WI38 (cell line): Measurements from ENCODE around the gene EIF5.

ENCODE experiments used
- H3K4me3 ChIP-seq: 2 replicates; pipeline ENCODE4 v1.5.1; 2011; ENCODE audit warnings: low read depth, mild to moderate bottlenecking, control low read depth, low read length
- CTCF ChIP-seq: IDR thresholded peaks from 2 replicates; pipeline ENCODE4 v1.5.1; 2012; ENCODE audit warnings: low read depth, mild to moderate bottlenecking, control low read depth, low read length

The EIF5 gene

DNA sequence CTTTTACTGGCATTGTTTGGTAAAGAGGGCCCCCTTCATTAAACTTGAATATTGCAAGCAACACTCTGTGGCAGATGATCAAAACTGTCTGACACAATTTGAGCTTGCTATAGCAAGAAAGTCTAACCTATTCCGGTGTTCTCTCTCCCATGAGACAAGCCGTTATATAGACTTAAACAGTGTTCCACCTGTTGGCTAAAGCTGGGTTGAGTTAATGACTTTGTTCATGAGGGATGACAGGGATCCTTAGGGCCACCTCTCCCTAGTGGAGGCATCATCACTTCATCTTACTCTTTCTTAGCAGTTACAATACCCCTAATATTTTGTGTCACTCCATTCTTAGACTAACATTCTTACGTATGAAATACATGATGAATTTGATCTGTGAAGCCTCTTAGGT lies 3.8 kb downstream of the EIF5 start:
- TF ChIP-seq CTCF: no peak
- H3K4me3 ChIP-seq: no peak overlapping the region

- H3K4me3 ChIP-seq: no peak overlapping the region
These were observed 5.5 kb downstream of the EIF5 start for GRCh38 chr14:103339561-103339960.

GRCh38 chr14:103340480-103341212 lies 6.6 kb downstream of the EIF5 start:
- H3K4me3 ChIP-seq: no peak overlapping the region
- TF ChIP-seq CTCF: no peak

More at GRCh38 chr14:103339561-103339960, 5.5 kb downstream of the EIF5 start:
- TF ChIP-seq CTCF: no peak

GRCh38 chr14:103341250-103342129 lies 7.5 kb downstream of the EIF5 start:
- H3K4me3 ChIP-seq: no peak overlapping the region
- TF ChIP-seq CTCF: no peak

GRCh38 chr14:103343164-103343879 lies 9.3 kb downstream of the EIF5 start:
- no peak for TF ChIP-seq CTCF

DNA sequence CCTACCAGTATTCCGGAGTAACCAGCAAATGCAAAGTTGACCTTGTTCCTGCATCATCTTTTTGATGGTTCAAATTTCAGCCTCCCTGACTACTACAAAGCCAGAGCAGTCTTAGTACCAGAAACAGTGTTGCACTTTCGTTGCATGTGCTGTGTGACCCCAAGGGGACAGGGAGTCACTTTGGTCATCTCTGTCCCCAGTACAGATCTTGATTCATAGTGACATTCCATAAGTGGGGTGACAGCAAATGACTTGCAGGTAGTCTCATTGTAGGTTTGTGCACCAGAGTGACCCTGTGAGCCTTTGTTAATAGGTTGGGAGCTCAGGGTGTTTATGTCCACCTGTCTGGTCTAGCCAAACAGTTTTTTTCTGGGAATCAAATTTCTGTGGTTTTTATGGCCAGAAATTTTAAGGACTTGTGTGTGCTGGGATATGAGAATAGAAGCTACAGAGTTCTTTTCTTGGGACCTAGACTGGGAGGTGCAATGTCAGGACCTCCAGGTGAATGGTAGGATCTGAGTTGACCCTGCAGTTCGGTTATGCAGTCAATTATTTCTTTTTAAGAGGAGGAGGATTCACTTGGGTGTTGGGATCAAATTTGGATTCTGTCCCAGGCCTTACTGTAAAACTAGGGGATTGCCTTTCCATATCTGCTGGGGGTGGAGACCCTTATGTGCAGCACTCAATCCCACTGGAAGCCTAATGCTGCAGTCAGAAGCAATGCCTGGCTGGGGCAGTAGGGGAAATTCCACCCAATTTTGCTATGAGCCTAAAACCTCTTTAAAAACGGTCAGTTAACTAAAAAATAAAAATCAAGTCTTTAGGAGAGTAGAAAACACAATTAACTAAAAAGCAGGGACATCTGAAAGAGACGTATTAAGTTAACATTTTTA lies 10.1 kb downstream of the EIF5 start:
- H3K4me3 ChIP-seq: no peak overlapping the region
- no peak for TF ChIP-seq CTCF

More at GRCh38 chr14:103343164-103343879, 9.3 kb downstream of the EIF5 start:
- H3K4me3 ChIP-seq: no peak overlapping the region
